Measurements from ENCODE around the gene FMN1.

The FMN1 gene

GRCh38 chr15:33126559-33127290 is 67.8 kb downstream of the FMN1 start:
- H3K4me1 ChIP-seq (ENCODE audit: control insufficient read depth, insufficient read depth, low read length) = no peaks in the 10 kb centered on the region
- H3K27ac ChIP-seq (ENCODE audit: insufficient read depth, low read depth, low read length, poor library complexity, severe bottlenecking) = no peak overlapping the region
- no peaks in the 10 kb centered on the region for H3K27me3 ChIP-seq (ENCODE audit: control insufficient read depth, insufficient read depth, low read length, poor library complexity, severe bottlenecking)
- H3K4me3 ChIP-seq (ENCODE audit: insufficient read depth, low read depth, low read length) = no peak overlapping the region
- WGBS, 2 experiments = 76 to 79% methylated on average over 13 of the region's 13 CpGs
- H3K36me3 ChIP-seq (ENCODE audit: control insufficient read depth, insufficient read depth, low read length) = no peaks in the 10 kb centered on the region
- no peaks in the 10 kb centered on the region for H3K9me3 ChIP-seq (ENCODE audit: control insufficient read depth, low read length)

GRCh38 chr15:33125894-33126537 is 68.5 kb downstream of the FMN1 start:
- Histone ChIP-seq H3K27ac (ENCODE audit: insufficient read depth, low read depth, low read length, poor library complexity, severe bottlenecking) (no peak overlapping the region), H3K4me3 (ENCODE audit: insufficient read depth, low read depth, low read length) (no peak overlapping the region), H3K4me1 (ENCODE audit: control insufficient read depth, insufficient read depth, low read length) (no peaks in the 10 kb centered on the region), H3K36me3 (ENCODE audit: control insufficient read depth, insufficient read depth, low read length) (no peaks in the 10 kb centered on the region), H3K9me3 (ENCODE audit: control insufficient read depth, low read length) (no peaks in the 10 kb centered on the region), H3K27me3 (ENCODE audit: control insufficient read depth, insufficient read depth, low read length, poor library complexity, severe bottlenecking) (no peaks in the 10 kb centered on the region)
- WGBS, 2 experiments = 92 to 93% methylated on average over 7 of the region's 7 CpGs

GRCh38 chr15:33124811-33125210 is 69.7 kb downstream of the FMN1 start:
- Histone ChIP-seq H3K4me1 (ENCODE audit: control insufficient read depth, insufficient read depth, low read length) (no peaks in the 10 kb centered on the region), H3K27ac (ENCODE audit: insufficient read depth, low read depth, low read length, poor library complexity, severe bottlenecking) (no peak overlapping the region), H3K4me3 (ENCODE audit: insufficient read depth, low read depth, low read length) (no peak overlapping the region), H3K36me3 (ENCODE audit: control insufficient read depth, insufficient read depth, low read length) (no peaks in the 10 kb centered on the region), H3K9me3 (ENCODE audit: control insufficient read depth, low read length) (no peaks in the 10 kb centered on the region), H3K27me3 (ENCODE audit: control insufficient read depth, insufficient read depth, low read length, poor library complexity, severe bottlenecking) (no peaks in the 10 kb centered on the region)
- 71 to 75% methylated on average over 4 of the region's 4 CpGs for WGBS, 2 experiments

GRCh38 chr15:33124279-33124678 is 70.2 kb downstream of the FMN1 start:
- H3K9me3 ChIP-seq (ENCODE audit: control insufficient read depth, low read length) = no peaks in the 10 kb centered on the region
- no peak overlapping the region for H3K27ac ChIP-seq (ENCODE audit: insufficient read depth, low read depth, low read length, poor library complexity, severe bottlenecking)
- no peaks in the 10 kb centered on the region for H3K36me3 ChIP-seq (ENCODE audit: control insufficient read depth, insufficient read depth, low read length)
- no peaks in the 10 kb centered on the region for H3K4me1 ChIP-seq (ENCODE audit: control insufficient read depth, insufficient read depth, low read length)
- H3K4me3 ChIP-seq (ENCODE audit: insufficient read depth, low read depth, low read length) = no peak overlapping the region
- H3K27me3 ChIP-seq (ENCODE audit: control insufficient read depth, insufficient read depth, low read length, poor library complexity, severe bottlenecking) = no peaks in the 10 kb centered on the region
- WGBS, 2 experiments = 86 to 87% methylated on average over 3 to 4 of the region's 4 CpGs

- 93 to 98% methylated on average over 4 of the region's 4 CpGs for WGBS, 2 experiments
- Histone ChIP-seq H3K27me3 (ENCODE audit: control insufficient read depth, insufficient read depth, low read length, poor library complexity, severe bottlenecking) (no peaks in the 10 kb centered on the region), H3K36me3 (ENCODE audit: control insufficient read depth, insufficient read depth, low read length) (no peaks in the 10 kb centered on the region), H3K9me3 (ENCODE audit: control insufficient read depth, low read length) (no peaks in the 10 kb centered on the region), H3K4me3 (ENCODE audit: insufficient read depth, low read depth, low read length) (no peak overlapping the region), H3K27ac (ENCODE audit: insufficient read depth, low read depth, low read length, poor library complexity, severe bottlenecking) (no peak overlapping the region), H3K4me1 (ENCODE audit: control insufficient read depth, insufficient read depth, low read length) (no peaks in the 10 kb centered on the region)
Observed at GRCh38 chr15:33119865-33120264, 74.6 kb downstream of the FMN1 start.

GRCh38 chr15:33119273-33119672 is 75.2 kb downstream of the FMN1 start:
- Histone ChIP-seq H3K9me3 (ENCODE audit: control insufficient read depth, low read length) (no peaks in the 10 kb centered on the region), H3K36me3 (ENCODE audit: control insufficient read depth, insufficient read depth, low read length) (no peaks in the 10 kb centered on the region), H3K4me1 (ENCODE audit: control insufficient read depth, insufficient read depth, low read length) (no peaks in the 10 kb centered on the region)

GRCh38 chr15:33116198-33116597 is 78.3 kb downstream of the FMN1 start:
- no peak overlapping the region for H3K4me3 ChIP-seq (ENCODE audit: insufficient read depth, low read depth, low read length)

More at GRCh38 chr15:33119273-33119672, 75.2 kb downstream of the FMN1 start:
- Histone ChIP-seq H3K27ac (ENCODE audit: insufficient read depth, low read depth, low read length, poor library complexity, severe bottlenecking) (no peak overlapping the region), H3K4me3 (ENCODE audit: insufficient read depth, low read depth, low read length) (no peak overlapping the region), H3K27me3 (ENCODE audit: control insufficient read depth, insufficient read depth, low read length, poor library complexity, severe bottlenecking) (no peaks in the 10 kb centered on the region)
- 94% methylated on average over 6 of the region's 6 CpGs for whole genome bisulfite sequencing, 2 experiments

GRCh38 chr15:33115191-33115861 is 79.2 kb downstream of the FMN1 start:
- WGBS, 2 experiments = 87 to 96% methylated on average over 3 to 4 of the region's 4 CpGs

More at GRCh38 chr15:33116198-33116597, 78.3 kb downstream of the FMN1 start:
- Histone ChIP-seq H3K9me3 (ENCODE audit: control insufficient read depth, low read length) (no peaks in the 10 kb centered on the region), H3K27me3 (ENCODE audit: control insufficient read depth, insufficient read depth, low read length, poor library complexity, severe bottlenecking) (no peaks in the 10 kb centered on the region), H3K27ac (ENCODE audit: insufficient read depth, low read depth, low read length, poor library complexity, severe bottlenecking) (no peak overlapping the region), H3K4me1 (ENCODE audit: control insufficient read depth, insufficient read depth, low read length) (no peaks in the 10 kb centered on the region), H3K36me3 (ENCODE audit: control insufficient read depth, insufficient read depth, low read length) (no peaks in the 10 kb centered on the region)
- WGBS, 2 experiments = 83% methylated on average over 8 of the region's 8 CpGs

GRCh38 chr15:33114374-33114717 is 80.2 kb downstream of the FMN1 start:
- H3K4me1 ChIP-seq (ENCODE audit: control insufficient read depth, insufficient read depth, low read length) = no peaks in the 10 kb centered on the region
- H3K36me3 ChIP-seq (ENCODE audit: control insufficient read depth, insufficient read depth, low read length) = no peaks in the 10 kb centered on the region
- H3K4me3 ChIP-seq (ENCODE audit: insufficient read depth, low read depth, low read length) = no peak overlapping the region
- no peak overlapping the region for H3K27ac ChIP-seq (ENCODE audit: insufficient read depth, low read depth, low read length, poor library complexity, severe bottlenecking)
- no peaks in the 10 kb centered on the region for H3K27me3 ChIP-seq (ENCODE audit: control insufficient read depth, insufficient read depth, low read length, poor library complexity, severe bottlenecking)
- 93 to 97% methylated on average over 8 of the region's 8 CpGs for WGBS, 2 experiments
- no peaks in the 10 kb centered on the region for H3K9me3 ChIP-seq (ENCODE audit: control insufficient read depth, low read length)

More at GRCh38 chr15:33115191-33115861, 79.2 kb downstream of the FMN1 start:
- no peaks in the 10 kb centered on the region for H3K9me3 ChIP-seq (ENCODE audit: control insufficient read depth, low read length)
- no peaks in the 10 kb centered on the region for H3K27me3 ChIP-seq (ENCODE audit: control insufficient read depth, insufficient read depth, low read length, poor library complexity, severe bottlenecking)
- H3K27ac ChIP-seq (ENCODE audit: insufficient read depth, low read depth, low read length, poor library complexity, severe bottlenecking) = no peak overlapping the region
- no peaks in the 10 kb centered on the region for H3K4me1 ChIP-seq (ENCODE audit: control insufficient read depth, insufficient read depth, low read length)
- H3K36me3 ChIP-seq (ENCODE audit: control insufficient read depth, insufficient read depth, low read length) = no peaks in the 10 kb centered on the region
- no peak overlapping the region for H3K4me3 ChIP-seq (ENCODE audit: insufficient read depth, low read depth, low read length)

GRCh38 chr15:33113666-33114373 is 80.7 kb downstream of the FMN1 start:
- no peaks in the 10 kb centered on the region for H3K27me3 ChIP-seq (ENCODE audit: control insufficient read depth, insufficient read depth, low read length, poor library complexity, severe bottlenecking)
- WGBS, 2 experiments = 88 to 91% methylated on average over 7 of the region's 7 CpGs
- H3K36me3 ChIP-seq (ENCODE audit: control insufficient read depth, insufficient read depth, low read length) = no peaks in the 10 kb centered on the region
- H3K9me3 ChIP-seq (ENCODE audit: control insufficient read depth, low read length) = no peaks in the 10 kb centered on the region
- no peak overlapping the region for H3K4me3 ChIP-seq (ENCODE audit: insufficient read depth, low read depth, low read length)
- H3K27ac ChIP-seq (ENCODE audit: insufficient read depth, low read depth, low read length, poor library complexity, severe bottlenecking) = no peak overlapping the region
- H3K4me1 ChIP-seq (ENCODE audit: control insufficient read depth, insufficient read depth, low read length) = no peaks in the 10 kb centered on the region
